ENCODE data around the gene PABPN1.
"Not testable (repeated sequence)": the region's sequence is repeated elsewhere in the genome, so short reads cannot be mapped to it uniquely, and the experiment has no call there.

Gene PABPN1

DNA sequence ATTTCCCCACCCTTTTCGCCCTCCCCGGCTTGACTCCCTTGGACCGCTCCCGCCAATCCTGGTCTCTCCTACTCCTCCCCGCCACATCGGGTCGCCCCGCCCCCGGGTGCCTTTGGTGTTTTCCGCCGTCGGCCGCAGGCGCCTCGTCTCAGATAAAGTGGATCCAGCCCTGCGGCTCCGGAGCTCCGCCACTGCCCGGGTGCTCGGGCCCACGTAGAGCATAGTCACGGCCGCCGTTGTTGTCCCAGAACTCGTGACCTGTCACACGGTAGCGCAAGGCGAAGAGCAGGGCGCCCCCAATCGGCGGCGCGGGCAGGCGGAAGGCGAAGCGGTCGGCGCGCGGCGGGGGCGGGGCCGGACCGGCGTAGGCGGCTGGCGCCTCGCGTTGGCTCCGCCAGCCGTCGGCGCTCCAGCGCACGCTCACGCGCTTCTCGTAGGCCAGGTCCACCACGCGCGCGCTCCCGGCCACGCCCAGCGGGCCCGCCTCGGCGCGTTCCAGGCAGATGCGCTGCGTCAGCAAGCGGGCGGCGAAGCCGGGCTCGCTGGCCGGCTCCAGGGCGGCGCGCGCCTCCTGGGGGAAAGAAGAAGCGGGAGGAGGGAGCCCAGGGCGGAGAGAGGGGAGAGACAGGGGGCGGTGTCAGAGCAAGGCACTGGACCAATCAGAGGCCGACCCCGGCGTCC is 19.8 kb upstream of the PABPN1 start:
- peak; percentile 98 for DNase-seq

DNA sequence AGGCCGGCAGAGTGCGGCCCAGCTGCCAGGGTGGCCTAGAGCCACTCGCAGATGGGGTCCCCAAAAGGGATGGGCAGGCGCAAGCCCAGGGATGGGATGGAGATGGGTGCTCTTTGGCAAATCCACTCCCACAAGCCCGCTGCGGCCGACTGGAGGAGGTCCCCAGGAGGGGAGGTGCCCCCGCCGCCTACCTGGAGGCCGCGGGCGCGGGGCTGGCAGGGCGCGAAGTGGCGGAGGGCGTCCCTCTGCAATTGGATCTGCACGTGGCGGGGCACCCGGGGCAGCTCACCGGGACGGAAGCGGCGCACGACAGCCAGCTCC is 19.3 kb upstream of the PABPN1 start:
- peak; percentile 65 for DNase-seq

DNA sequence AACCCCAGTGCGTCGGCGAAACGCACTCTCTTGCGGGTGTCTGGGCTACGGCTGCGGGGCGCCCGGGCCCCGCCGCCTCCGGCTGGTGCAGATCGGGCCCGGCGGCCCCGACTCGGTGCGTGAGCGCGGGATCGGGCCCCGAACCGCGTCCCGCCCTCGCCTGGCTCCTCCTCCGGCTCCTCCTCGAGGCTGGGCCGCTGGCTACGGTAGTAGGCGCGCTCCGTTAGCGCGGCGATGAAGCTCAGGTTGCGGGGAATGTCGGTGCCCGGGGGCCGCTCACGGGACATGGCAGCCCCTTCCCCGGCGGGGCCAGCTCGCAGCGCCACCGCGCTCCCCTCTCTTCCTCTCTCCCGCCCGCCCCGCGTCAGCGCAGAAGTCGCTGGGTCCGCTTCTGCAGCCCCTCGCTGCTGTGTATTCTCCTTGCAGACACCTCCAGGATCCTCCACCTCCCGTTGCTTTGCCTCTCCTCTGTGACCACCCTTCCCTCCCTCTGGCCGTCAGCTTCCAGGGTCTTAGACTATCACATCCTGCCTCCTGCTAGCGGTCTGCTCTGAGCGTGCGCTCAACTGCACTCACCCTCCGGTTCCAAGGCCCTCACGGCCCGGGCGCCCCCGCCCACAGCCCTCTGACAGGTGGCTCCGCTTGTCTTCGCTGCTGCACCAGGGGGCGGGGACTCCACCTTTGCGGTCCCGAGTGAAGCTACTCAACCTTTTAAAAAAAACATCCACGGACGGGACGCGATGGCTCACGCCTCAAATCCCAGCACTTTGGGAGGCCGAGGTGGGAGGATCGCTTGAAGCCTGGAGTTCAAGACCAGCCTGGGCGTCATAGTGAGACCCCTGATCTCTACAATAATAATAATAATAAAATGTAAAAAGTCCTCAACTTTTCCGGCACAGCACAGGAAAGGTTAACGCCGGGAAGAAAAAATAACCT is 18.7 kb upstream of the PABPN1 start, which contains the start of gene PPP1R3E:
PPP1R3E (minus strand) TSS at position 570 of the 936 bp plus-strand sequence; CDS start at position 287, 283 bp downstream.
- peak; percentile 78 for DNase-seq

DNA sequence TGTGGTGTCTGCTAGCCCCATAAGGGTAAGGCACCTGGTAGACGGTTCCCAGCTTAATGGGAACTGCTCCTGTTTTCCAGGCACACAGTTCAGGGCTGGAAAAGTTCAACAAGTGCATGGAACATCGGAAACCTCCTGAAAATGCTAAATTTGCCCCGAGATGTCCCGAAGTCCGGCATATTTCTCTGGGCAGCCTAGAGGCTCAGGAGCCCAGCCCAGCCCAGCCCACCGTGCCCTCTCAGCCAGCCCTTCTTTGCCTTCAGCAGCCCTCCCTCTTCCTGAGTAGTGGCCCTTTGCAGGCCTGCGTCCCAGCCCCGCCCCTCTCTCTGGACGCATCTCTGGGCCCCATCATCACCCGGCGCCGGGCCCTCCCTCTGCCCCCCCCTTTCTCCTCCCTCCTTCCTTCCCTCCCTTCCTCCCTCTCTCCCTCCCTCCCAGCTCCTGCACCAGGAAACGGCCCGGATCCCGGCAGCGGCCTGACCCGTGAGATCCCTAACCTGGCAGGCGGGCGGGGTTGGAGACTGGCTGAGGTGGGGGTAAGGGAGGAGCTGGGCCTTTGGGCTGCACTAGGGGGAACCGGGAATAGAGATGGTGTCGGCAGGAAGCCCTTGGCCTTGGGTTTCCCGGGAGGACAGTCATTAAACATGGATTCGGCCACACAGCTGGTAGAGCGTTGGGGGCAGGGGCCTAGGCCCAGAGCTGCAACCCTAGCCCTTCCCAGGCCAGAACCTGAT is 14.7 kb upstream of the PABPN1 start, which contains the start of gene BCL2L2:
BCL2L2 (plus strand) TSS at position 422 of the 734 bp plus-strand sequence. CDS start 935 bp downstream, outside the sequence.
- no peak for DNase-seq

DNA sequence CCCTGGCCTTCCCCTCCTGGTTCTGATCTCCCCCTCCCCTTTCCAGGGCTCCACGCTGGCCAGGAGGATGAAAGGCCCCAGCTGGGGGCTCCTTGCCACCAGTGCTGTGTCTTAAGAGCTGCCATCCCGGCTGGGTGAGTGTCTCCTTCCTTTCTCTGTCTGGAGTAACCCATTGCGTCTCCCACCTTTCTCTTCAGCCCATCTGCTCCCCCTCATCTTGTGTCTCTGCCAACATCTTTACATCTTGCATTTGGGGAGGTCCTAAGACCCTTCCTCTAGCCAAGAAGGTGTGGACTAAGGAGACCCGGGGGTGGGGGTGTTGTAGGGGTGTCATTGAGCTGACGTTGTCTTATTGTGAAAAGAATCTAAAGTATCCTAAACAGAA is 14.1 kb upstream of the PABPN1 start:
- DNase-seq: no peak

DNA sequence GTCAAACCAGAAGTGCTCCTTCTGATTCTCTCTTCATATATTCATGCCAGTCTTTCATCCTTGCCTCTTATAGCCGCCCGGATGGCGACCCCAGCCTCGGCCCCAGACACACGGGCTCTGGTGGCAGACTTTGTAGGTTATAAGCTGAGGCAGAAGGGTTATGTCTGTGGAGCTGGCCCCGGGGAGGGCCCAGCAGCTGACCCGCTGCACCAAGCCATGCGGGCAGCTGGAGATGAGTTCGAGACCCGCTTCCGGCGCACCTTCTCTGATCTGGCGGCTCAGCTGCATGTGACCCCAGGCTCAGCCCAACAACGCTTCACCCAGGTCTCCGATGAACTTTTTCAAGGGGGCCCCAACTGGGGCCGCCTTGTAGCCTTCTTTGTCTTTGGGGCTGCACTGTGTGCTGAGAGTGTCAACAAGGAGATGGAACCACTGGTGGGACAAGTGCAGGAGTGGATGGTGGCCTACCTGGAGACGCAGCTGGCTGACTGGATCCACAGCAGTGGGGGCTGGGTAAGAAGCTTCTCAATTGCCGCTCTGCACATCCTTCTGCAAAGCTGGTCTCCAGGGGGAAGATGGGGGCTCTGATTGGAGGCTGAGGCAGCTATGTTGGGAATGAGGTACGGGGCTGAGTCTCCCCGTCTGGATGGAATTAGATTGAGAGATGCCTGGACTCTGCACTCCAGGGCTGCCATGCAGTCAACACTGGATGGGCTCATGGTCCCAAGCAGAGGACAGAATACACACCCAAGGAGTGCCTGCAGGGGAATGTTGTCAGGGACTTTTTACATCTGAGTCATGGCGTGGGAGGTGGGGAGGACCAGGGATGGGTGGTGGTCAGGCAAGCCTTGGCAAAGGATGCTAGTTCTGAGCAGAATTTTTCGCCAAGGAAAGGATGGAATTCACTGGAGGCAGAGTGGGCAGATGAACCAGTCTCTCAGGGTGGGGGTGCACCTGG is 13.3 kb upstream of the PABPN1 start:
- DNase-seq: no peak

- DNase-seq: no peak
Observed at GRCh38 chr14:23308721-23309445, 12.4 kb upstream of the PABPN1 start.

DNA sequence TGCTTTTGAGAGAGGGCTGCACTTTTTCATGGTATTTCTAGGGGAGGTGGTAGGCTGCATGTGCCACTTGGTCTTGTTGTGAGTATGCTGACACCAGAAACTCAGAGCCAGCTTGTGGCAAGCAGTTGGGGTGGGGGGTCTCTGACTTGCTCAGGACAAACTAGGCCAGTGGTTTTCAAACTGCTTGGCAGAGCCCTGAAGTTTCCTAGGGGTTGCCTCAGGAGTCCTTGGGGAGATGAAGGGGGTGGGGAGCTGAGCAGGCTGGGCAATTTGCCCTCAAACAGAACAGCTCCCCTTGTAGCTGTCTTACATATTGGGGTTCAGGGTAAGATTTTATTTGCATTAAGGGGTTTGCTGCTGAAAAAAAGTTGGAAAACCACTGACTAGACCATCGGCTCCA is 10.7 kb upstream of the PABPN1 start:
- no peak for DNase-seq

DNA sequence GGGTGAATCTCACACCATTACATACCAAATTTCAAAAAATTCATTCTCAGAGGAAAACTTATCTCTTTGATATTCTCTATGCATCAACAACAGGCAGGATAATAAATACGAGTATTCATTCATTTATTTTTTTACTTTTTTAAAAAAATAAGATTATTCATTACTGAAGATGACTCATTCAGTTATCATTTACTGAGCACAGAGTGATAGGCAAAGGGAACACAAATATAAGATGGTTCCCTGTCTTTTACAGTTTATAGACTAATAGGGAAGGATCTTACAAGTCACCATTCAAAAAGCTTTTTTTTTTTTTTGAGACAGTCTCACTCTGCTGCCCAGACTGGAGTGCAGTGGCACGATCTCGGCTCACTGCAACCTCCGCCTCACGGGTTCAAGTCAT is 5.0 kb upstream of the PABPN1 start:
- no peak for DNase-seq

DNA sequence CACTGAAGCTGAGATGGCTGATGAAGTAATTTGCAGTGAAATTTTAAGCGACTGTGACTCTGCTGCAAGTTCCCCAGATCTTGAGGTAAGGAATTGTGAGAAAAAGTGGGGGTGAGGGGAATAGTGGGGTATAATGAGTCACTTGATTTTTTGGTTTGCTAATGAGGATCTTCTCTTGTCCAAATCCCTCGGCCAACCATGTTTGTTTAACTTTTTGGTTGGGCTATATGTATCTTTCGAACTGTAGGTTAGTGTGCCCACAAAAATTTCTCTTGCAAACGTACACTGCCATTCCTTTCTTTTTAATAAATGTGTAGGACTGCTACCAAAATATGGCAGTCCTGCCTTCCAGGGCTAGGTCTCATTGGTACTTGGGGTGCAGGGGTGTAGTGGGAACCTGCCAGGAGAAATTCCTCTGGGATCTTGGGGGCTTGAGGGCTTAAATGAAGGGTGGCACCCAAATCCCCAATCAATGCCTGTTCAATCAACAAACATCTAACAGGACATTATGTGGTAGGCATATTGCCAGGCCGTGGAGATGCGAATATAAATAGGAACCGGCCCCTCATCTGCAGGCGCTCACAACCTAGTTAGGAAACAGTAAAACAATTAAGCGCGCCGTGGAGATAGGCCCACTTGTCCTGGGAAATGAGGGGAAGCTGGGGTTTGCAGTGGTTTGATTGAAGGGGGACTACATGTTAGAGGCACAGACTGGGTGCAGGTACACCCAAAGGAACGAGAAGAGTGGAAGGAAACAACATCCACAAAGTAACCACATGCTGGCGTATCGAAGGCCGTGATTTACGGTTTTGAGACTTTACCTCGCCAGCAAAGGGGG is 1.3 kb upstream of the PABPN1 start:
- DNase-seq: no peak

DNA sequence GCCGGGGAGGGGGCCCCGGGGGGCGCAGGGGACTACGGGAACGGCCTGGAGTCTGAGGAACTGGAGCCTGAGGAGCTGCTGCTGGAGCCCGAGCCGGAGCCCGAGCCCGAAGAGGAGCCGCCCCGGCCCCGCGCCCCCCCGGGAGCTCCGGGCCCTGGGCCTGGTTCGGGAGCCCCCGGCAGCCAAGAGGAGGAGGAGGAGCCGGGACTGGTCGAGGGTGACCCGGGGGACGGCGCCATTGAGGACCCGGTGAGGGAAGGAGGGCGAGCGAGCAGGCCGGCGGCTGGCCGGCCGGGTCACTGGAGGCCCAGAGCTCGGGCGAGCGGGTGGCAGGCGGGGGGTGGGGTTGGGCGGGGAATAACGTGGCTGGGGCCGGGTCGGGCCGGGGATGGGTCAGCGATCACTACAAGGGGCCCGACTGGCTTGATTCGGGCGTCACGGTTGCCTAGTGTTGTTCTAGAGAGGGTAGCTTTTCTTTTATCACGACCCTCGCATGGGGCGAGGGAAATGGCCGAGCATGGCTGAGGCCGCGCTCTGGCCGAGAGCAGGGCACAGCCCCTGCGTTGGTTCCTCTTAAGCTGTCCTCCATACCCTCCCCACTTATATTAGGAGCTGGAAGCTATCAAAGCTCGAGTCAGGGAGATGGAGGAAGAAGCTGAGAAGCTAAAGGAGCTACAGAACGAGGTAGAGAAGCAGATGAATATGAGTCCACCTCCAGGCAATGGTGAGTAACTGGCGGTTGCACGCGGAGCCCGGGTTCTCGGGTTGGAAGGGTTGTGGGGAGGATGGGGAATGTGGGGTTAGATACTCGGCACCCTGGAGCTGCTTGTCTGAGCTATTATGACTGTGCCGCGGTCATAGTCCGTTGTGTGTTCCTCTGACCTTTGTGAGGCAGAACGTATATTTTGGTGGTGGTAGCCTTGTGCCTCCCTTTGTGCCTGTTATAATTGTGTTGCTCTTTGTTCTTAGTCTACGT is 603 bp downstream of the PABPN1 start:
- DNase-seq: no peak

GRCh38 chr14:23322568-23323517 is 1.6 kb downstream of the PABPN1 start:
- no peak for DNase-seq

DNA sequence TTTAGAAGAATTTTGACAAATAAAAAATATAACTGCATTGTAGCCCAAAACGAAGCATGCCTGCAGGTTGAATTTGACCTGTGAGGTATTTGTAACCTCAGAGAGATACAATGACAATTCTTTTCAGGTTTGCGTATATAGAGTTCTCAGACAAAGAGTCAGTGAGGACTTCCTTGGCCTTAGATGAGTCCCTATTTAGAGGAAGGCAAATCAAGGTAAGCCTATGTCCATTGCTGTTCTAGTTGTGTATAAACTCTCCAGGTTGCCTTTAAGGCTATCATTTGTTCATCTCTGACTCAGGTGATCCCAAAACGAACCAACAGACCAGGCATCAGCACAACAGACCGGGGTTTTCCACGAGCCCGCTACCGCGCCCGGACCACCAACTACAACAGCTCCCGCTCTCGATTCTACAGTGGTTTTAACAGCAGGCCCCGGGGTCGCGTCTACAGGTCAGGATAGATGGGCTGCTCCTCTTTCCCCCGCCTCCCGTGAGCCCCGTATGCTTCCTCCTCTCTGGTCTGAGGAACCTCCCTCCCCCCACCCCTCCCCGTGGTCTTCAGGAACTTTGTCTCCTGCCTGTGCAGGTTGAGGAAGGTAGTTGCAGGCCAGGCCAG is 2.7 kb downstream of the PABPN1 start:
- DNase-seq: no peak

DNA sequence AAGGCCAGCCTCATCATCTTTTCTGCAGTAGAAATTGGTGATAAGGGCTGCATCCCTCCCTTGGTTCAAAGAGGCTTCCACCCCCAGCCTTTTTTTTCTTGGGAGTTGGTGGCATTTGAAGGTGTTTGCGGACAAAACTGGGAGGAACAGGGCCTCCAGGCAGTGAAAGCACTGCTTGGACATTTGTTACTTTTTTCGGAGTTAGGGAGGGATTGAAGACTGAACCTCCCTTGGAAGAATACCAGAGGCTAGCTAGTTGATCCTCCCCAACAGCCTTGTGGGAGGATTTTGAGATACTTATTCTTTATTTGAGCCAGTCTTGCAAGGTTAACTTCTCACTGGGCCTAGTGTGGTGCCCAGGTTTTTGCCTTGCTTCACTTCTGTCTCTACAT is 3.2 kb downstream of the PABPN1 start:
- no peak for DNase-seq

DNA sequence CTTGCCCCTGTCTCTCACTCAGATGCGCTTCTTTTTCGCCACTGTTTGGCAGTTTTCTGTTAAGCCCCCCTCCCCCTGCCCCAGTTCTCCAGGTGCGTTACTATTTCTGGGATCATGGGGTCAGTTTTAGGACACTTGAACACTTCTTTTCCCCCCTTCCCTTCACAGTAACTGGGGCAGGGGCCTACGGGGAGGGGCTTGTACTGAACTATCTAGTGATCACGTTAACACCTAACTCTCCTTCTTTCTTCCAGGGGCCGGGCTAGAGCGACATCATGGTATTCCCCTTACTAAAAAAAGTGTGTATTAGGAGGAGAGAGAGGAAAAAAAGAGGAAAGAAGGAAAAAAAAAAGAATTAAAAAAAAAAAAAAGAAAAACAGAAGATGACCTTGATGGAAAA is 3.7 kb downstream of the PABPN1 start:
- DNase-seq: no peak

GRCh38 chr14:23325746-23326145 is 4.5 kb downstream of the PABPN1 start:
- not testable (repeated sequence) for DNase-seq
